Loucy (cell line): Measurements from ENCODE around the gene WWTR1.

Experiments used
- CTCF ChIP-seq: fragments of 200-600 bp; sonication (generic); conservative IDR thresholded peaks from 2 replicates; pipeline ENCODE4 v1.5.1; 2014; ENCODE audit warnings: mild to moderate bottlenecking, antibody characterized with exemption, low read length
- EZH2phosphoT487 ChIP-seq: fragments of 200-600 bp; IDR thresholded peaks from 2 replicates; pipeline ENCODE4 v1.6.1; 2018; ENCODE audit warnings: antibody characterized with exemption, mild to moderate bottlenecking, moderate library complexity, borderline replicate concordance

DNA sequence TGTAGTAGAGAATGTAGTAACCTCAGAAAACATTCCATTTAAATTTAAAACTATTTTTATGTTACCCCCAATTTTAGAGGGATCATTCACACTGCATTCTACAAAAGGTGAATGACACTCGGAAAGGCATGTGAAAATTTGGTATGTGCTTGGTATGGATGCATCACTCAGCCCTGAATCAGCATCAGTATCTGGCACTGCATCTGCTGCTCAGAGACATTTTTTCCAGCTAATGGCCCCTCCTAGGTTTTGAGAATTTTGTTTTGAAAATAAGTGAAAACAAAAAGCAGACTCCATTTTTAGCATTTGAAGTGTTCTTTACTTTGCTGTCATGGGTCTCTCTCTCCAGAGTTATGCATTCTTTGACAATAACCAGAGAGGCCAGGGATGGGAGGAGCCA, 15.6 kb upstream of the WWTR1 start:
- TF ChIP-seq CTCF: no peak
- TF ChIP-seq EZH2phosphoT487: no peak
